H1 (cell line): Measurements from ENCODE around the gene MKKS. TPM values are rescaled to one million over a fixed set of nuclear protein-coding genes. Genes with fewer than 3 reads are reported as not detected.

Experiments used
- CTCF ChIA-PET: fragments of 300-600 bp; sonication (Branson Sonifier 250); formaldehyde crosslinking; loops from one replicate; lab custom pipeline; 2021; ENCODE audit not compliant: partially characterized antibody; lab: Charles Lee
- POLR2A ChIA-PET: fragments of 300-600 bp; sonication (Branson Sonifier 250); formaldehyde crosslinking; loops from one replicate; lab custom pipeline; 2021; ENCODE audit warnings: inconsistent platforms; ENCODE audit not compliant: partially characterized antibody; lab: Charles Lee
- DNase-seq, 2 experiments: peaks; one replicate each; pipeline versions ENCODE4 v3.0.0 to v3.0.0-alpha.2; 2010 to 2022; ENCODE audit warnings: low spot score in 2 of 2, low read depth in 1 of 2, mixed read lengths in 1 of 2
- FAIRE-seq: peaks from 2 replicates; lab custom pipeline; 2011; peaks lifted over from hg19 to GRCh38; lab: Jason Lieb, UNC
- H2AFZ ChIP-seq: 2 replicates; pipeline ENCODE4 v1.8.1; 2012; ENCODE audit warnings: low read length, inconsistent platforms
- H2AK5ac ChIP-seq: 2 replicates; pipeline ENCODE4 v1.6.1; 2013; ENCODE audit warnings: low read depth, low read length
- H2BK120ac ChIP-seq: replicated peaks from 2 replicates; pipeline ENCODE3; 2013; ENCODE audit warnings: low read depth, low read length, inconsistent platforms
- H2BK12ac ChIP-seq: 2 replicates; pipeline ENCODE4 v1.6.1; 2013; ENCODE audit warnings: low read depth, low read length
- H2BK15ac ChIP-seq: 2 replicates; pipeline ENCODE4 v1.6.1; 2013; ENCODE audit warnings: low read length
- H2BK20ac ChIP-seq: 2 replicates; pipeline ENCODE4 v1.6.1; 2013; ENCODE audit warnings: low read length
- H2BK5ac ChIP-seq: 2 replicates; pipeline ENCODE4 v1.6.1; 2013; ENCODE audit warnings: low read depth, low read length
- H3K14ac ChIP-seq: 2 replicates; pipeline ENCODE4 v1.6.1; 2013; ENCODE audit warnings: inconsistent platforms; ENCODE audit not compliant: insufficient read length
- H3K18ac ChIP-seq: 2 replicates; pipeline ENCODE4 v1.6.1; 2013; ENCODE audit warnings: low read length; ENCODE audit errors: extremely low read depth
- H3K23ac ChIP-seq: 2 replicates; pipeline ENCODE4 v1.6.1; 2013; ENCODE audit warnings: inconsistent platforms; ENCODE audit not compliant: insufficient read length
- H3K23me2 ChIP-seq: 2 replicates; pipeline ENCODE4 v1.6.1; 2013; ENCODE audit warnings: low read depth, low read length
- H3K27ac ChIP-seq: 2 replicates; pipeline ENCODE4 v1.6.1; 2011; ENCODE audit warnings: low read depth, low read length, inconsistent platforms
- H3K27me3 ChIP-seq, 4 experiments: replicated peaks in 1 of 4; 1 replicate in 1 of 4; 2 replicates in 3 of 4; pipeline versions ENCODE4 v1.6.1 to v1.8.1; 2011 to 2013; ENCODE audit warnings: low read length in 3 of 4, mild to moderate bottlenecking in 3 of 4, inconsistent platforms in 2 of 4, mixed read lengths in 2 of 4, moderate library complexity in 1 of 4; ENCODE audit not compliant: control insufficient read depth in 3 of 4, insufficient read depth in 3 of 4; ENCODE audit errors: extremely low read depth in 1 of 4
- H3K36me3 ChIP-seq, 4 experiments: 2 replicates each; pipeline versions ENCODE4 v1.6.1 to v1.8.1; 2011 to 2013; ENCODE audit warnings: mild to moderate bottlenecking in 4 of 4, low read length in 3 of 4, moderate library complexity in 2 of 4, control low read depth in 1 of 4, inconsistent platforms in 1 of 4; ENCODE audit not compliant: insufficient read depth in 4 of 4, control insufficient read depth in 2 of 4
- H3K4ac ChIP-seq: replicated peaks from 2 replicates; pipeline ENCODE3; 2013; ENCODE audit warnings: low read length, low read depth, mixed read lengths, inconsistent platforms; ENCODE audit not compliant: insufficient read length
- H3K4me1 ChIP-seq, 4 experiments: replicated peaks in 1 of 4; 1 replicate in 1 of 4; 2 replicates in 3 of 4; pipeline versions ENCODE4 v1.6.1 to v1.8.1; 2011 to 2013; ENCODE audit warnings: low read length in 3 of 4, inconsistent platforms in 2 of 4, mixed read lengths in 1 of 4; ENCODE audit not compliant: insufficient read depth in 4 of 4, control insufficient read depth in 3 of 4
- H3K4me2 ChIP-seq, 2 experiments: 2 replicates each; pipeline versions ENCODE4 v1.6.1 to v1.8.1; 2011 to 2013; ENCODE audit warnings: low read depth in 2 of 2, low read length in 2 of 2, control low read depth in 1 of 2, inconsistent platforms in 1 of 2, mild to moderate bottlenecking in 1 of 2; ENCODE audit not compliant: insufficient read depth in 1 of 2
- H3K4me3 ChIP-seq, 4 experiments: fragments of 200-600, 300-600 bp in 1 of 4; sonication (generic), shearing (Covaris generic), sonication (Bioruptor Twin) in 1 of 4; 2 replicates each; pipeline versions ENCODE4 v1.5.1 to v1.8.1; 2011 to 2016; ENCODE audit warnings: low read length in 4 of 4, low read depth in 3 of 4, control low read depth in 2 of 4, inconsistent platforms in 2 of 4, mild to moderate bottlenecking in 2 of 4, mixed read lengths in 1 of 4, moderate library complexity in 1 of 4; ENCODE audit not compliant: insufficient read depth in 2 of 4; ENCODE audit errors: extremely low read depth in 1 of 4
- H3K56ac ChIP-seq: replicated peaks from 2 replicates; pipeline ENCODE3; 2013; ENCODE audit warnings: low read depth, mild to moderate bottlenecking, mixed read lengths, low read length, inconsistent platforms; ENCODE audit not compliant: insufficient read length
- H3K79me1 ChIP-seq: 2 replicates; pipeline ENCODE4 v1.6.1; 2013; ENCODE audit warnings: low read depth, low read length, control low read depth
- H3K79me2 ChIP-seq, 2 experiments: 2 replicates each; pipeline versions ENCODE4 v1.6.1 to v1.8.1; 2012 to 2013; ENCODE audit warnings: low read length in 2 of 2, mild to moderate bottlenecking in 2 of 2, inconsistent platforms in 1 of 2; ENCODE audit not compliant: insufficient read depth in 2 of 2, control insufficient read depth in 1 of 2
- H3K9ac ChIP-seq, 4 experiments: replicated peaks in 1 of 4; 1 replicate in 1 of 4; 2 replicates in 3 of 4; pipeline versions ENCODE4 v1.6.1 to v1.8.1; 2011 to 2013; ENCODE audit warnings: low read depth in 3 of 4, low read length in 3 of 4, control low read depth in 2 of 4, mild to moderate bottlenecking in 2 of 4, moderate library complexity in 2 of 4, inconsistent platforms in 1 of 4; ENCODE audit errors: extremely low read depth in 1 of 4
- H3K9me3 ChIP-seq, 2 experiments: 2 replicates each; pipeline versions ENCODE4 v1.6.1 to v1.8.1; 2012 to 2013; ENCODE audit warnings: mild to moderate bottlenecking in 2 of 2, moderate library complexity in 2 of 2, control low read depth in 1 of 2, inconsistent platforms in 1 of 2, low read depth in 1 of 2, low read length in 1 of 2, mixed read lengths in 1 of 2; ENCODE audit not compliant: insufficient read depth in 2 of 2
- H4K20me1 ChIP-seq, 2 experiments: replicated peaks in 1 of 2; 2 replicates each; pipeline versions ENCODE3 to v1.8.1; 2011 to 2013; ENCODE audit warnings: inconsistent platforms in 2 of 2, low read length in 2 of 2, mild to moderate bottlenecking in 1 of 2; ENCODE audit not compliant: insufficient read depth in 2 of 2, control insufficient read depth in 1 of 2
- H4K5ac ChIP-seq: 2 replicates; pipeline ENCODE4 v1.6.1; 2013; ENCODE audit warnings: low read length, low read depth, mixed read lengths, inconsistent platforms; ENCODE audit not compliant: insufficient read length
- H4K8ac ChIP-seq: 2 replicates; pipeline ENCODE4 v1.8.0; 2013; ENCODE audit warnings: mild to moderate bottlenecking, moderate library complexity, low read length, inconsistent platforms; ENCODE audit not compliant: insufficient read depth; ENCODE audit errors: extremely low read depth
- H4K91ac ChIP-seq: replicated peaks from 2 replicates; pipeline ENCODE3; 2013; ENCODE audit warnings: low read length, mixed read lengths, inconsistent platforms; ENCODE audit not compliant: insufficient read length
- ASH2L ChIP-seq: fragments of 200-600, 300-600 bp; sonication (generic); IDR thresholded peaks from one replicate; pipeline ENCODE4 v1.7.1; 2017; ENCODE audit warnings: low read length
- CBX8 ChIP-seq: fragments of 300-800, 300-1000 bp; sonication (generic); IDR thresholded peaks from 2 replicates; pipeline ENCODE4 v1.7.1; 2016; ENCODE audit warnings: low read depth, low read length, borderline replicate concordance
- CTBP2 ChIP-seq: IDR thresholded peaks from 2 replicates; pipeline ENCODE4 v1.7.0; 2011; ENCODE audit warnings: borderline replicate concordance, mild to moderate bottlenecking, moderate library complexity, mixed read lengths, low read length; ENCODE audit not compliant: insufficient read depth, insufficient read length
- E2F6 ChIP-seq: IDR thresholded peaks from 2 replicates; pipeline ENCODE4 v1.6.1; 2012; ENCODE audit warnings: inconsistent platforms
- EGR1 ChIP-seq: IDR thresholded peaks from 2 replicates; pipeline ENCODE4 v1.6.1; 2011; ENCODE audit warnings: low read depth, low read length, borderline replicate concordance
- GABPA ChIP-seq: IDR thresholded peaks from 2 replicates; pipeline ENCODE4 v1.6.1; 2011; ENCODE audit warnings: mild to moderate bottlenecking, low read length, moderate library complexity, borderline replicate concordance; ENCODE audit not compliant: insufficient read depth
- JUN ChIP-seq: IDR thresholded peaks from 2 replicates; pipeline ENCODE4 v1.6.1; 2011; ENCODE audit warnings: low read depth, mild to moderate bottlenecking, improper control_type of control experiment, low read length
- KDM4A ChIP-seq: IDR thresholded peaks from one replicate; pipeline ENCODE4 v1.7.1; 2012; ENCODE audit warnings: low read depth, mild to moderate bottlenecking, moderate library complexity, low read length, inconsistent platforms; ENCODE audit not compliant: severe bottlenecking
- NANOG ChIP-seq: IDR thresholded peaks from 2 replicates; pipeline ENCODE4 v1.6.1; 2011; ENCODE audit warnings: low read length, low read depth, mild to moderate bottlenecking, inconsistent platforms; ENCODE audit not compliant: insufficient read depth, poor library complexity, severe bottlenecking
- NRF1 ChIP-seq: IDR thresholded peaks from 2 replicates; pipeline ENCODE4 v1.6.1; 2011; ENCODE audit warnings: mild to moderate bottlenecking, low read depth, low read length, improper control_type of control experiment
- POU5F1 ChIP-seq: IDR thresholded peaks from 2 replicates; pipeline ENCODE4 v1.6.1; 2011; ENCODE audit warnings: low read depth, mild to moderate bottlenecking, low read length, moderate library complexity
- SP1 ChIP-seq: IDR thresholded peaks from 2 replicates; pipeline ENCODE4 v1.6.1; 2011; ENCODE audit warnings: low read depth, low read length
- ZNF274 ChIP-seq: IDR thresholded peaks from 2 replicates; pipeline ENCODE4 v1.7.0; 2012; ENCODE audit warnings: low read length, borderline replicate concordance; ENCODE audit errors: extremely low read depth
- WGBS, 2 experiments: shearing (Covaris generic) in 1 of 2; methylation state at CpG; one replicate each; pipeline versions ENCODE4 v1.1.6 to v1.1.7; 2013 to 2015; ENCODE audit warnings: low lambda C conversion rate in 2 of 2, mixed read lengths in 2 of 2, inconsistent platforms in 1 of 2, low coverage in 1 of 2, missing lambda C conversion rate in 1 of 2; ENCODE audit not compliant: insufficient replicate concordance in 2 of 2, insufficient coverage in 1 of 2, insufficient read length in 1 of 2; ENCODE audit errors: extremely low coverage in 1 of 2, missing lambda C conversion rate in 1 of 2; 5-methylcytosine and 5-hydroxymethylcytosine counted together
- polyA plus RNA-seq, 7 experiments: library from polyadenylated mRNA; depleted of rRNA in 3 of 7; stranded (reverse) in 5 of 7; unstranded in 2 of 7; fragments of >200 nt in 5 of 7; fragments of 200-250 nt in 2 of 7; gene quantifications; 1 replicate in 5 of 7; 2 replicates in 1 of 7; 4 replicates in 1 of 7; pipeline versions ENCODE4 v1.2.1 to v1.2.3, GENCODE V29; 2011 to 2013; ENCODE audit warnings: missing spikeins in 2 of 7, mixed read lengths in 2 of 7
- total RNA-seq: library from RNA; stranded (reverse); fragmentation: NEBNext Ultra II Directional; extraction: Animal tissue kit (Norgen Biotek cat#: 25700); gene quantifications from 2 replicates; pipeline ENCODE4 v1.2.1, GENCODE V29; 2021

The MKKS gene
- total and polyA plus RNA-seq, 2 of the 8 experiments (the other 6 are each of a cell fraction or from before 2014, with no cell fraction given) = 15.9 to 24.8 TPM

GRCh38 chr20:10356628-10357027 is 77.4 kb downstream of the MKKS start:
- H3K4me2 ChIP-seq = no peak overlapping the region
- DNase-seq (no peak), FAIRE-seq (no peak)
- no peaks in the 10 kb centered on the region; a peak in 1 of 7 replicates for H3K27me3 ChIP-seq
- H3K27ac ChIP-seq = no peak overlapping the region
- no peak overlapping the region for H2BK15ac ChIP-seq
- H2AFZ ChIP-seq = no peak overlapping the region
- H2BK12ac ChIP-seq = no peak overlapping the region; the same call in 1 of the 2 replicates
- peak overlapping the region; percentile 7 for H3K4ac ChIP-seq
- H3K23ac ChIP-seq = no peak overlapping the region
- no peak overlapping the region for H2BK5ac ChIP-seq
- H3K79me1 ChIP-seq = no peaks in the 10 kb centered on the region
- H3K36me3 ChIP-seq = no peaks in the 10 kb centered on the region
- no peaks in the 10 kb centered on the region for H3K79me2 ChIP-seq
- H4K8ac ChIP-seq = no peak overlapping the region
- H3K56ac ChIP-seq = no peak overlapping the region
- WGBS, 2 experiments = 80% methylated on average over 1 of the region's 1 CpG; no CpG with 5 or more reads in 1 of the 2 experiments
- CTCF ChIA-PET = interaction anchor here (0.6 to 2.9 kb wide), 4 partner anchors 8 to 923 kb away, joined by 3 to 19 read pairs (median 4); no protein-coding TSS in a partner anchor
- H2BK20ac ChIP-seq = no peak overlapping the region
- H4K20me1 ChIP-seq = no peaks in the 10 kb centered on the region
- no peaks in the 10 kb centered on the region for H3K9me3 ChIP-seq
- POLR2A ChIA-PET = no interaction called here
- no peaks in the 10 kb centered on the region; the same call in 1 of the 2 replicates for H3K23me2 ChIP-seq
- no peak overlapping the region for H3K9ac ChIP-seq
- no peak overlapping the region for H3K4me3 ChIP-seq
- H2BK120ac ChIP-seq = no peak overlapping the region
- no peak overlapping the region for H4K91ac ChIP-seq
- no peak overlapping the region for H3K14ac ChIP-seq
- no peak overlapping the region for H3K18ac ChIP-seq
- H4K5ac ChIP-seq = no peak overlapping the region
- no peak overlapping the region for H2AK5ac ChIP-seq
- H3K4me1 ChIP-seq = peaks cover 0 to 10% (median 4%) of the 10 kb centered on the region in 4 experiments; a peak in 4 of 7 replicates
- no peak for TF ChIP-seq JUN
- no peak for TF ChIP-seq SP1
- no peak for TF ChIP-seq CBX8
- TF ChIP-seq NANOG = no peak
- TF ChIP-seq POU5F1 = no peak
- no peak for TF ChIP-seq E2F6
- no peak for TF ChIP-seq EGR1
- no peak for TF ChIP-seq CTBP2
- TF ChIP-seq NRF1 = no peak
- TF ChIP-seq GABPA = no peak
- TF ChIP-seq ZNF274 = no peak
- TF ChIP-seq KDM4A = no peak
- no peak for TF ChIP-seq ASH2L
